Dedifferentiated amniotic fluid mesenchymal stem cell (primary cell): ENCODE measurements around the gene WDR13.
"Not testable (repeated sequence)": the region's sequence is repeated elsewhere in the genome, so short reads cannot be mapped to it uniquely, and the experiment has no call there.

Experiments used
- DNase-seq: peaks from one replicate; pipeline ENCODE4 v3.0.0-alpha.2; 2016; ENCODE audit errors: extremely low spot score

Gene WDR13

DNA sequence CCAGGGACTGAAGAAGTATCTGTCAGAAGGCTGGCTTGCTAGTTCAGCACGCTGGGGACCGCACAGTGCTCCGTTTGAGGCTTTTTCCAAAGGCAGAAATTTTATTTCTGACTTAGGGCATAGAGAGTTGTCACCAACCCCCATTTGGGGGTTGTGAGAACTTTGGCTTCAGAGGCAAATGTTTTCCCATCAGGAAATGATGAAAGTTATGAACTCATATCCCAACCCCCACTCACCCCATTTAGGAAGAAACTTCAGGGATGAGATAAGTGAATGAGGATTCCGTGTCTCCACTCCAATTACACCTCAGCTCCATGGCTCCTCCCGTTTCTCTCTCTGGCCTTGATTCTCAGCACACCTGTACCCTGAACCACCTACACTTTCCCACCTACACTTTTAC lies 4.3 kb upstream of the WDR13 start:
- DNase-seq = no peak

DNA sequence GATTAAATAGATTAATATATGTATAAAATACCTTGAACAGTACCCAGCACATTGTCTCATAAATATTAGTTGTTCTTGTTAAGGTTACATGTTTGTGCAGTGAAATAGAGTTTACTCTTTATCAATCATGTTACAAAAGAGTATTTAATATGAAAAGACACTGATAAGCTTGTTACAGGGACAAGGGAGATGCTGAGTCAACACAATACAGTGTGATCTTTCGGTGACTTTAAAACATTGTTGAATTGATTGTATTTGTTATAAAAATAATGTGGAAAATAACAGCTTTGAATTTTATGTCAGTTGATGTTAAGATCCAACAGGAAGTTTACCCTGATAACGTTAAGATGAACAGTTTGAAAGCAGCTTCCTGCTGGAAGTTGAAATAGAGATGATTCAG lies 1.4 kb upstream of the WDR13 start:
- no peak for DNase-seq

DNA sequence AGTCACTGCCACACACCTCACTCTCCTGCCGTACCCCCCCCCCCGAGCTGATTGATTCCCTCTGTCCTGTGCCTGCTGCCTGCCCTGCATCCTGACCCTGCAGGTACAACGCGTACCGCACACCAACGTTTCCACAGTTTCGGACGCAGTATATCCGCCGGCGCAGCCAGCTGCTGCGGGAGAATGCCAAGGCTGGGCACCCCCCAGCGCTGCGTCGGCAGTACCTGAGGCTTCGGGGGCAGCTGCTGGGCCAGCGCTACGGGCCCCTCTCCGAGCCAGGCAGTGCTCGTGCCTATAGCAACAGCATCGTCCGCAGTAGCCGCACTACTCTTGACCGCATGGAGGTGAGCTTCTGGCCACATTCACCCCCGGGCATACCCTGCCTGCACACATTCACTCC lies 1.3 kb downstream of the WDR13 start:
- no peak for DNase-seq

GRCh38 chrX:48599341-48599740 lies 2.0 kb downstream of the WDR13 start:
- no peak for DNase-seq

GRCh38 chrX:48600226-48600625 lies 2.9 kb downstream of the WDR13 start:
- no peak for DNase-seq

DNA sequence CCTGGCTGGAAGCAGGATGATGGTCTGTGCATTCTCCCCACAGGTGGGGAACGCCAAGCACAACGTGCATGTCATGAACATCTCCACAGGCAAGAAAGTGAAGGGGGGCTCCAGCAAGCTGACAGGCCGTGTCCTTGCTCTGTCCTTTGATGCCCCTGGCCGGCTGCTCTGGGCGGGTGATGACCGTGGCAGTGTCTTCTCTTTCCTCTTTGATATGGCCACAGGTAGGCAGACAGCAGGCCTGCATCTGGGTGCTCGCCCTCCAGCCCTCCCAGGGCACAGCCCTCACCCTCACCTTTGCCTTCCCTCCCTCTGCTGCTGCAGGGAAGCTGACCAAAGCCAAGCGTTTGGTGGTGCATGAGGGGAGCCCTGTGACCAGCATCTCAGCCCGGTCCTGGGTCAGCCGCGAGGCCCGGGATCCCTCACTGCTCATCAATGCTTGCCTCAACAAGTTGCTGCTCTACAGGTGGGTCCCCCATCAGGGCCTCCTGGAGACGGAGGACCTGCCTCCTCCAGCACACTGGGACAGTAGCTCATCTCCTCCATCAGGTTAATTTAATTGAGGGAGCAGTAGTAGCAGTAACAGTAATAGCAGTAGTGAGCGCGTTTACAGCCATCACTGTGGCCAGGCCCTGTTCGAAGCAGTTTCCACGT lies 4.6 kb downstream of the WDR13 start:
- no peak for DNase-seq

DNA sequence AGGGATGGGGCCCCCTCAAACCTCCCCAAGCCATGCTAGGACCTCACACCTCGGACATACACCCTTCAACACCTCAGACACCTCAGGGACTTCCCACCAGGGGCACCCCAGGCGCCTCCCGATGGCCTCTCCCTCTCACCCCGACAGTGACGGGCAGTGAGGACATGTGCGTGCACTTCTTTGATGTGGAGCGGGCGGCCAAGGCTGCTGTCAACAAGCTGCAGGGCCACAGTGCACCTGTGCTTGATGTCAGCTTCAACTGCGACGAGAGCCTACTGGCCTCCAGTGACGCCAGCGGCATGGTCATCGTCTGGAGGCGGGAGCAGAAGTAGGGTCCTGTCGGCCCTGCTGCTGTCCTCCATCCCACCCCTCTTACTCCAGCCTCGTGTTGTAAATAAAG lies 7.4 kb downstream of the WDR13 start:
- DNase-seq = no peak

DNA sequence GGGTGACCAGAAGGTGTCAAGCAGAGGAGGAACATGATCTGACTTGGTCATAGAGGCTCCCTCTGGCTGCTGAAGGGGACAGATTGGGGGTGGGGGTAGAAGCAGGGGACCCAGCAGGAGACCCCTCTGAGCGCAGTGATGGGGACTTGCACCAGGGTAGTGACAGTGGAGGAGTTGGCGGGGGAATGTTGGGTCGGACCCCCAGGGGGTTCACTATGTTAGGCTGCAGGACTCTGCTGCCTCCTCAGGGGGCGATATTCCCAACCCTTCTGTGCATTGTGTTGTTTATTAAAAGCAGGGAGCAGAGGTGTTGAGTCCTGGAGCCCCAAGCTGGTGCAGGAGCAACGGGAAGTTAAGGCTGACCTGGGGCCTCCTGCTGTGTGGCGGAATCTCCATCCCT lies 8.8 kb downstream of the WDR13 start:
- no peak for DNase-seq

- DNase-seq = no peak
Observed at GRCh38 chrX:48611703-48612102, 14.4 kb downstream of the WDR13 start.

DNA sequence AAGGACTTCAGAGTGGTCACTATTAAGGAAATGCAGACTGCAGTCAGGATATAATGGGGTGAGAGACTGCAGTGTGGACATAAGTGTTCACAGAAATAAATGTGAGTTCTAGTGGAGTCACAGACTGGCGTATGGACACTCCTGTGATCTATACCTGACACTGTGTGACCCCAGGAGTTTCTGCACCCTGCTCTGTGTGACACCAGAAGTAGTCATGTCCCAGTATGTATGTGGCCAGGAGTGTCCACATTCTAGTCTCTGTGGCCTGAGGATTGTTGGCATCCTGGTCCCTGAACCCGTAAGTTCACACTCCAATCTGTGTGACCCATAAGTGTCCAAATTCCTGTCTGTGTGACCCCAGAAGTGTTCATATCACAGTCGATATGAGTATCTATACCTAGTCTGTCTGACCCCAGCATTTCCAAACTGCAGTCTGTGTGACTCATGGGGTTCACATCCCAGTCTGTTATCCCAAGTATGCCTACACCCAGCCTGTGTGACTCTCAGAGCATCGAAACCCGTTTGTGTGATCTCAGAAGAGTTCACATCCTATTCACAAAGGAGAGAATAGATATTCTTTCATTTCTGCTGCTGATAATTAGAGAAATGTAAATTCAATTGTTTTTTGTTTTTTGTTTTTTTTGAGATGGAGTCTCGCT lies 16.3 kb downstream of the WDR13 start:
- no peak for DNase-seq

DNA sequence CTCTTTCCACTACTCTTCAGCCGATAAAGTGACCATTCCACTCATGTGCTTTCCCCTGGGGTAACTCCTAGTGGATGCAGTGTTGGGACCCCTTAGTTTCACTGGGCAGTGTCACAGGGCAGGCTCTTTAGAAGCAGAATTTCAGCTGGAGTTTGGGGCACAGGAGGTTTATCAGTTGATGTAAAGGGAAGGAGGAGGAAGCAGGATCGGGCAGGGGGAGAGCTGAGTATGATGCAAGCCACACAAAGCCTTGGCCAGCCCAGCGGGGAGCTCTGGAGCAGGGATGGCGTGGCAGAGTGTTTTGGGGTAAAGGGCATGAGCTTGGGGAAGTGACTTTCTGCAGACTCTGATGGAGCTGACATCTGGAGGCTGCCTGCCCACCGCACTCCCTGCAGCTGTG lies 19.3 kb downstream of the WDR13 start:
- DNase-seq = no peak

GRCh38 chrX:48617542-48618340 lies 20.4 kb downstream of the WDR13 start:
- no peak for DNase-seq

- no peak for DNase-seq
Observed at GRCh38 chrX:48626401-48627298, 29.4 kb downstream of the WDR13 start.

DNA sequence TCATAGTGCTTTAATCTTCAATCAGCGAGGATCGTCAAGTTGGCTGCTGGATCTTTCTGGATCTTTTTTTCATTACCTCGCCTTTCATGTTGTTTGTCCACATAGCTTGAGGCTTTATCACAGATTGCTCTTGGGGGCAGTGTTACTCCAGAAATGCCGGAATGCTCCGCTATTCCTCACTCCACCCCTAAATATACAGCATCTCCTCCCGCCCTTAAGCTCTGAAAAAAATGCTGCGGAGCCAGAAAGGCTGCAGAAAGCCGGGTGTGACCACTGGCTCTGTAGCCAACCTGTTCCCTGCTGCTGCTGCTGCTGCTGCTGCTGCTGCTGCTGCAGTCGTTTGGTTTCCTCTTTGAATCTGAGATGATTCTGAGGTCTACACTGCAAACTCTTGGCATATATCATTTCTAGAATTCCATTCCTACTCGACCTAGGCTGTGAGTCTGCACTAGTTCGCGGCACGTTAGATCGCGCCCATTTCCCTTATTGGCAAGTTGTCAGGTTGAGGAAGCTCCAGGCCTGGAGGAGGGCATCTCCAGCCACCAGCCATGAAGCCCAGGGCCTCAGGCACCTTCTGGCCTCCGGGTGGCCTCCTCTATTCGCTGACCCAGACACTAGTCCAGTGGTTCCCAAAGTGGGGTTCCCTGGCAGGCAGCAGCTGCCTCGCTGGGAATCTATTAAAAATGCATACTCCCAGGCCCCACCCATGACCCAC lies 34.2 kb downstream of the WDR13 start:
- DNase-seq = peak; percentile 88

- no peak for DNase-seq
Observed at GRCh38 chrX:48632207-48632606, 34.9 kb downstream of the WDR13 start.

GRCh38 chrX:48636301-48636700 lies 39.0 kb downstream of the WDR13 start:
- DNase-seq = no peak

GRCh38 chrX:48636776-48637175 lies 39.5 kb downstream of the WDR13 start:
- no peak for DNase-seq

DNA sequence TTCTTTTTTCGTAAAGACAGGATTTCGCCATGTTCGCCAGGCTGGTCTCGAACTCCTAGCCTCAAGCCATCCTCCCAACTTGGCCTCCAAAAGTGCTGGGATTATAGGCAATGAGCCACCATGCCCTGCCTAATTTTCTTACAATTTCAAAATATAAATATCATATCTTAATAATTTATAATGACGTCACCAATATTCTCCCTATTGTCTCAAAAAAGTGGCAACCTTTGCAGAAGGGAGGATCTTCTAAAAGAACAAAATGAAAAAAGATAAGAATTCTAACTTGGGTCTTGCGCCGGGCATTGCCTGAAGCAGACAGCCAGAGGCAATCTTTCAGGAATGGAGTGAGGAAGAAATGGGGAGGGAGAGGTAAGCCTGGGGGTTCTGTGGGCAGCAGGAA lies 48.4 kb downstream of the WDR13 start:
- DNase-seq = no peak

- peak; percentile 16 for DNase-seq
Observed at GRCh38 chrX:48648336-48648751, 51.1 kb downstream of the WDR13 start.

GRCh38 chrX:48649102-48649501 lies 51.8 kb downstream of the WDR13 start:
- DNase-seq = no peak

DNA sequence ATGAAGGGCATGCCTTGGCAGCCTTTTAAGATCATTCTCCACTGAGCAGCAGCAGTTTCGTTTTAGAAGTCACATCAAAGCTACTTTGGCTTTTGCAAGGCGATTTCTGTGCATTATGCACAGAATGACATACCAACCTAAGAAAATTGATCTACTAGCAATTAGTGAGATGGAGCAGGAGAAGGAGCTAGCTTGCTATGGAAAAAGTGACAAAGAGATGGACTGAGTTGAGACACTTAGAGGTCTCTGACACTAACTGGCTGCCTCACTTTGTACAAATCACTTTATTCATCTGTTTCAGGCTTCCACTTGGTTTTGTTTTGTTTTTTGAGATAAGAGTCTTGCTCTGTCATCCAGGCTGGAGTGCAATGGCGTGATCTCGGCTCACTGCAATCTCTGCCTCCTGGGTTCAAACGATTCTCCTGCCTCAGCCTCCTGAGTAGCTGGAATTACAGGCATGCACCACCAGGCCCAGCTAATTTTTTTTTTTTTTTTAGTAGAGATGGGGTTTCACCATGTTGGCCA lies 54.8 kb downstream of the WDR13 start:
- DNase-seq = not testable (repeated sequence)
